NCI-H2107 treated with DMSO at 0.1 percent for 48 hours (cell line): ENCODE measurements around the gene COBL.

Source experiments
- DNase-seq: peaks from one replicate; lab custom pipeline; 2025; ENCODE audit not compliant: unreplicated experiment; lab: John Stamatoyannopoulos, UW

The COBL gene

GRCh38 chr7:51276091-51276605 is 40.5 kb downstream of the COBL start:
- DNase-seq, result no peak

DNA sequence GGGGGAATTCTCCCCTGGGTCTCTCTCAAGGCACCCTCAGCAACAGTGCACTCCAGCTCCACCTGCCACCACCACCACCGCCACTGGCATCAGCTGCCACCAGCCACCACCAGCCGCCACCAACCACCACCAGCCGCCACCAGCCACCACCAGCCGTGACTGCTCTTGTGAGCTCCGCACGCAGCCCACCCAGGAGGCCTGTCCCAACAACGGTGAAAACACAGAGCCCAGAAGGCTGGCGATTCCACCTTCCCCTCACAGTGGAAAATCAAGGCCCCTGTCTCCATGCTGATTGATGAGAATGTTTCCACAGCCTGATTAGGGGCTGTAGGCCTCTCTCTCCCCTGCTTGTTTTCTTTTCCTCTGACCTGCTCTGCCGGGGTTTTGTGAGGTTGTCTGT is 41.1 kb downstream of the COBL start:
- DNase-seq, result no peak

DNA sequence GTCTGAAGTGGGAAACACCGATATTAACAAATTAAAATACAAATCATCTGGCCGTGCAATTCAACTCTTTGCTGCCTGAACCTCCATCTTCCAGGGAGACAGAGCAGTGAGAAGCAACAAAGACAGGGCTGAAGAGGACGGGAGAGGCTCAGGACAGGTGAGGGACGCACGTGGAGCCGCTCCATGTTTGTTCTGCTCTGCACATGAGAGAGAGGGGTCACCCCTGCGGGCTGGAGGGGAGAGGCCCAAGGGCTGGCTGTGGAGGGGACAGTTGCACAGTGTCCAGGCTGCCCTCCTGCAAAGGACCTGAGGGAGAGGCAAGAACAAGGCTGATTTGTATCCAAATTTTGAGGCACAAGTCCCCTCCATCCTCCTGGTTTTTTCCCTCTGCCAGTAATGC is 41.7 kb downstream of the COBL start:
- no peak for DNase-seq

GRCh38 chr7:51274001-51274400 is 42.6 kb downstream of the COBL start:
- DNase-seq, result no peak

GRCh38 chr7:51273360-51273759 is 43.2 kb downstream of the COBL start:
- DNase-seq, result no peak

GRCh38 chr7:51270965-51271364 is 45.6 kb downstream of the COBL start:
- no peak for DNase-seq

- DNase-seq, result no peak
Observed at GRCh38 chr7:51269911-51270310, 46.7 kb downstream of the COBL start.

DNA sequence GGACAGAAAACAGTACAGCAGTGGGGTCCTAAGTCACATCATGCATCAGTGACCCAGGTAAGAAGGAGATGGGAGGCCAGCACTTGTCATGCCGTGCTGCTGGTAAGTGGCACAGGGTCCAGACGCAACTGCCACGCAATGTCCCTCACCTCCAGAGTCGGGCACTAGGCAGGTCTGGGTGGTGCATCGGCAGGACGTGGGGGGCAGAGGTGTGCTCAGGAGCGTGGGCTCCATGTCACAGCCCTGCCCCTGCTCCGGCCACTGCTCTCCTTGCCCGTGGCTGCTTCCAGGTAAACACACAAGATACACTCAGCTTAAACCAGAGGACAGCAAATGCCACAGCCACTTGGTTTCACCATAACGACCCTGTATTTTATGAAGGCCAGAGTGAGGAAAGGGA is 47.3 kb downstream of the COBL start:
- DNase-seq, result no peak

DNA sequence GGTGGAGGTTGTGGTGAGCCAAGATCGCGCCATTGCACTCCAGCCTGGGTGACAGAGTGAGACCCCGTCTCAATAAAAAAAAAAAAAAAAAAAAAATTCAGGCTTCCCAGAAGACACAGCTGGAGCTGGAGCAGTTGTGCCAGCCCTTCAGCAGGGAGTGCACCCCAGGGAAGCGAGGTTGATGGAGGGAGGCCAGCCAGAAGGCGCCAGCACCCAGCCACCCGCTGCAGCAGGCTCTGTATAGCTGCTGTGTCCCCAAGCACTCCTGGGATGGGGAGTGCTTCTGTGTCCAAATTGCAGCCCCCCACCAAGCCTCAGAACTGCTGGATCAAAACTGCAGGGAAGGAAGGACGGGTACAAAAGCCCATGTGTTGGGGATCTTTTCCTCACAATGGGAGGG is 47.8 kb downstream of the COBL start:
- DNase-seq, result no peak

- no peak for DNase-seq
Observed at GRCh38 chr7:51267169-51267568, 49.4 kb downstream of the COBL start.

- DNase-seq, result no peak
Observed at GRCh38 chr7:51265066-51265907, 51.3 kb downstream of the COBL start.

DNA sequence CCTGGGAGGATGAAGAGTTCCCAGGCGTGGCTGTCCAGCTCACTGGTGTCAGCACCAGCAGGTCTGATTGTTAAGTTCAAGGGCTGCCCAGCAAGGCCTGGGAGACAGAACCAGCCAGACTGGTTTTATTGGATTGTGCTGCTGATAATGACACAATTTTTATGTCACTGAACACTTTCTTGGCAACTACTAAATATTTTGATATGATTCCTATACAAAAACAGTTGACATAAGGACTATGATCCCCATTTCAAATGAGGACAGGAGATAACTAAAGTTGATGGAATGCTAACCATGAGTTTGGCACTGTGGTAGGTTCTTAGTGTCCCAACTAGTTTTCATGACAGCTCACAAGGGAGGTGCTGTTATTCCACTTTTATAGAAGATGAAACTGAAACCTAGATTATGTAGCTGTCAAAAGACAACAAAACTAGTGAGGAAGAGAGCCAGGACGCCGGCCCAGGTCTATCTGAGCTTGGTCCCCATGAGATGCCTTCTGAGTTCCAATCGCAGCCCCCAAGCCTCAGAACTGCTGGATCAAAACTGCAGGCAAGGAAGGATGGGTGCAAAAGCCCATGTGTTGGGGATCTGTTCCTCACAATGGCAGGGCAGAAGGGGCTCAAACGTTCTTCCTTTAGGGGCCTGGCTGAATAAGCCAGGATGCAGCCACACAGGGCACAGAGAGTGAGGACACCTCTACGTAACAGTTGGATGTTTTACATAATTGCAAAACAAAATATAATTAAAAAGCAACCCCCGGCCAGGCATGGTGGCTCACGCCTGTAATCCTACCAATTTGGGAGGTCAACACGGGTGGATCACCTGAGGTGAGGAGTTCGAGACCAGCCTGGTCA is 52.8 kb downstream of the COBL start:
- DNase-seq, result no peak

- no peak for DNase-seq
Observed at GRCh38 chr7:51262796-51263531, 53.6 kb downstream of the COBL start.

DNA sequence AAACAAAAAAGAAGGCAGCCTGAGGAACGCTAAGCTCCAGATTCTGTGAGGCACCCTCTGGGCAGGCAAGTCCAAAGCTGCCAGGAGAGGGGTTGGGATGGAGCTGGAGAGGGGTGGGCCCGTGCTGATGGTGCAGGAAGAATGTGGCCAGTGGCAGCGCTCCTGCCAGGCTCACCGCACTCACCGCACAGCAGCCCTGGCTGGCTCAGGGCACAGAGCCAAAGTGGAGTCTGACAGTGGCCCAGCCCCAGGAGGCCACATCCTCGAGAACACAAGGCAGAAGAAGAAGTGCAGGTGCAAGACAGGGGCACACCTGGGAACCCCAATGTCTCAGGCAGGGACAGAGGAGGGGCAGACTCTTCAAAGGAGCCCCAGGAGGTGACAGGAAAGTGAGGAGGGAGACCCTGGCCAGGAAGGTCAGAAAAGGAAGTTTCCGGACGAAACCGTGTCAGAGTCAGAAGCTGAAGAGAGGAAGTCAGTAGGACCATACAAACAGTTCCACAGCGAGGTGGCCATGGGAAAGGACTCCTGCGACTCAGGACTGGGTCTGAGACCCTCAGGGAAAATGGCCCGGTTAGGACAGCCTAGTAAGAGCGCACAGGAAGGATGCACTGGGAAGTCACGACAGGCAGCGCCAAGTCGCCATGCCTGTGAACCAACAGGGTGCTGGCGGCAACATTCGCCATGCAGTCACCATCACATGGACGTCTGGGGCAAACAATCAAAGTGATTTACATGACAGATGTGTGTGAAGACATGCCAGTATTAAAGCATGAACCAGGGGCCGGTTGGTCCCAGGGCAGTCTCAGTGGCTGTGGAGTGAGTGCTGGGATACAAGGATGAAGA is 54.4 kb downstream of the COBL start:
- DNase-seq, result peak; percentile 84

- DNase-seq, result no peak
Observed at GRCh38 chr7:51261117-51261835, 55.3 kb downstream of the COBL start.

GRCh38 chr7:51260516-51260915 is 56.1 kb downstream of the COBL start:
- DNase-seq, result no peak

DNA sequence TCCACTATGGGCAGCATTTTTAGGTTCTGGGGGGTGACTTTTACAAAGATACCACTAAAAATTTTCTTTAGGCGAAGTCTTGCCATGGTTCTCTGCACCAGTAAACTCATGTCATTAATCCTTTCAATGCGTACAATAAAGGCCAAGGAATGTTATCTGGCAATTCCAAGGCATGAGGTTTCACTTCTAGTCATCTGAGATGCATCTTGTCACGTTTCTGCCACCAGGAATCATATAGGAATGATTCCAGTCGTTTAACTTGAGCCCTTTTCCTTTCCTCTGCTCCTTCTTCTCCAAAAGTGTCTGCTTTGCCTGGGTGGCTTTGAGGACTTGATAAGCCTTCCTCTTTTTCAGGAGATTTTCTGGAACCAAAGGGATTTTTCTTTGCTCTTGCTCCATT is 56.8 kb downstream of the COBL start:
- no peak for DNase-seq

GRCh38 chr7:51256916-51257315 is 59.7 kb downstream of the COBL start:
- no peak for DNase-seq

DNA sequence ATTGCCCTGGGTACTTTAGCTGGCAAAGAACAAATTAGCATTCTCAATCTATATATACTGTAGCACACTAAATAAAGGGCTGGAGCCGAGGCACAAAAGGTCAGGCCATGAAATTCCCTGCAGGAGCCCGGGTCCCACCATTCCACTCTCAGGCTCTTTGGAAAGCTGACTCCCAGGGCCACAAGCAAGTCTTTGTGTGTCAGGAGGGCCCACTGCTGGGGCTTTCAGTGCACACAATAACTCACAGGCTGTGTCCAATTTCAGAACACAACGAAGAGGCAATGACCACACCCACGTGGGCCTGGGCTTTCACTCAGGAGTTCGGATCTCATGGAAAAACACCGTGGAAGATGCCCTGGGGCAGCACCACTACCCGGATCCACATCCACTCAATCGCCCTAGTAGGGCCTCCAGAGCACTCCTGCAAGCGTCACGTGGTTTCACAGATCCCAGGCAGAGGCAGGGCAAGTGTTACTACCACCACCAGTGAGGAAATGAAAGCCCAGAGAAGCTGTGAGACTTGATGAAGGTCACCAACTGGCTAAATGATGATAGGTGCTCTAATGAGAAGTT is 60.3 kb downstream of the COBL start:
- DNase-seq, result no peak
